ENCODE results near the gene UAP1.
"Not testable (repeated sequence)": the region's sequence is repeated elsewhere in the genome, so short reads cannot be mapped to it uniquely, and the experiment has no call there.

The UAP1 gene

DNA sequence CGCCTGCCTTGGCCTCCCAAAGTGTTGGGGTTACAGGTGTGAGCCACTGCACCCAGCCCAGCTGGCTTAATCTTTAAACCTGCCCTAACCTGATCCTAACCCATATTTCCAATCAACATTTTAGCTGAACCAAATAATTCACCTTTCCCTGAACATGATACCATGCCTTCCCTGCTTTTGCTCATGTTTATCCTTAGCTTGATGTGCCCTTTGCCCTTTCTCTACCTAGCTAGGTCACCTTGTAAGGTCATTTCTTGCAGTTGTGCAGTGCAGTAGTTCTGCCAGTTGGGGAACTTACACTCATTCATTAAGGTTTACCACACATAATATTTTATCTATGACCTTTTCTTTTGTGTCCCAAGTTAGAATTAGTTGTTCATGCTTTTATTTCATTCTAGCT lies 5.3 kb downstream of the UAP1 start:
- DNase-seq = no peak

DNA sequence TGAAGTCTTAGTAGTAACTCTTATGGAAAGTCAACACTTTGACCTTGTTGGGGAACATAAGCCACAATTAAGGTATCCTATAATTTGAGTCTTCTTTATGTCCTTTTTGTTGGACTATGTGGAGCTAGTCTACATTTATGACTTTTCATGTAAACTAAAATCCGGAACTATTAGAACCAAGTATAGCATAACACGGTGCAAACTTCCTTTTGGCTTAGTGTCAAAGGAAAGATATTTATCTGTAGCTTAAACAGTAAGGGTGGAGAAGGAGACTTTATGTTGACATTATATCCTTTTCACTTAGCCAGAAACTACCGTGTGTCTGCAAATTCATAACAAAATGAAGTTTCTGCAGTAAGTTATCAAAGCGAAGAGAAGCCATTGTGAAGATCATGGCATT lies 7.3 kb downstream of the UAP1 start:
- DNase-seq = no peak

DNA sequence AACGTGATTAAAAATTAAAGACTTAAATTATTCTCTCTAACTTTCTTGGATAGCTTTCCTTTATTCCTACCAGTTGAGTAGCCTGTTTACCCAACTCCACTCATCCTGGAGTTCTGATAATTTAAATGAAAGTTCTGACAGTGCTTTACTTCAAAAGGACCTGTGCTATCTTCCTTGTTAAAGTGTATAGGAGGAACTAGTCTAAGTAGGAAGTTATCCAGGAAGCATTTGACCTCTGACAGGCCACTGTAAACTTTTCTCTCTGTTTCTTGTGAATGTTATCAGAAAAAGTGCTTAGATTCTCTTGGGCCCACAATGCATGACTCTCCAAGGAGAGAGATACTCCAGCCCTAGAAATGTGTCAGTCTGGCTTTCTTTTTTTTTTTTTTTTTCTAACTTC lies 9.2 kb downstream of the UAP1 start:
- DNase-seq = peak; percentile 10

DNA sequence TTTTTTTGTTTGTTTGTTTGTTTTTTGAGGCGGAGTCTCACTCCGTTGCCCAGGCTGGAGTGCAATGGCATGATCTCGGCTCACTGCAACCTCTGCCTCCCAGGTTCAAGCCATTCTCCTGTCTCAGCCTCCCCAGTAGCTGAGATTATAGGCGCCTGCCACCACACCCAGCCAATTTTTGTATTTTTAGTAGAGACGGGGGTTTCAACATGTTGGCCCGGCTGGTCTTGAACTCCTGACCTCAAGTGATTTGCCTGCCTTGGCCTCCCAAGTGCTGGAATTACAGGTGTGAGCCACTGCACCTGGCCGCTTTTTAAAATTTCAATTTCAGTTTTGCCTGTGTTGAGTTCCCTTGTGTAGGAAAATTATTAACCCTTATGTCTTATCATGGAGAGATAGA lies 9.6 kb downstream of the UAP1 start:
- not testable (repeated sequence) for DNase-seq

DNA sequence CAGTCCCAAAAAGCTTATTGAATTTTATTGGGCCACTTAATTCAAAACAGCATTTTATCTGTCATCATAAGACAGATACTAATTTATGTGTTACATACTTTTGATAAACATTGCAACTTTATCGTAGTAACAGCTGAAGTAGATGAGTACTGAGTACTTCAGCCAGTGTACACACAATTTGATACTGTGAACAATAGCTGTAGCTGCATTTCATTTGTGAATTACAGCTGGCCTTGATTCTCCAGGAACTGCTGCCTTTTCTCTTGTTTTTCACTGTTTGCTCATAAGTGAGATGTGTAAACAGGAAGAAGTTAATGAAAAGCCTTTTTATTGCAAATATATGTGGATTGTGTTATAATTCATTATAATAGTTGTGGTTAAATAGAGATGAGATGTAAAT lies 10.2 kb downstream of the UAP1 start:
- peak; percentile 64 for DNase-seq

DNA sequence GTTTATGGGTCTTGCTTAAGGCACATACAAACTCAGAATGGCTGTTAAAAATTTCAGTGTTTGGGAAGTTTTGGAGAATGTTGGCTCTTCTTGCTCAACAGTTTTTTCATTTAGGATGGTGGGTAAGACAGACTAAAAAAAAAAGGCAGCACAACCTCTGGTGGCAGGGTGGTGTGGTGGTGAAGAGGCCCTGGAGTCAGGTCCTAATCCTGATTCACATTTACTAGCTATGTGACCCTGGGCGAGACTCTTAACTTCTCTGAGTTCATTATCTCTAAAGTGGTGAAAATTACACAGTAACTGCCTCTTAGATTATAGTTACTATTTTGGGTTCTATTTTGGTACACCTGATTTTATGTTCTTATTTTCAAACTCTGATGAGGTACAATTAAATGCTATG lies 11.6 kb downstream of the UAP1 start:
- DNase-seq = no peak

DNA sequence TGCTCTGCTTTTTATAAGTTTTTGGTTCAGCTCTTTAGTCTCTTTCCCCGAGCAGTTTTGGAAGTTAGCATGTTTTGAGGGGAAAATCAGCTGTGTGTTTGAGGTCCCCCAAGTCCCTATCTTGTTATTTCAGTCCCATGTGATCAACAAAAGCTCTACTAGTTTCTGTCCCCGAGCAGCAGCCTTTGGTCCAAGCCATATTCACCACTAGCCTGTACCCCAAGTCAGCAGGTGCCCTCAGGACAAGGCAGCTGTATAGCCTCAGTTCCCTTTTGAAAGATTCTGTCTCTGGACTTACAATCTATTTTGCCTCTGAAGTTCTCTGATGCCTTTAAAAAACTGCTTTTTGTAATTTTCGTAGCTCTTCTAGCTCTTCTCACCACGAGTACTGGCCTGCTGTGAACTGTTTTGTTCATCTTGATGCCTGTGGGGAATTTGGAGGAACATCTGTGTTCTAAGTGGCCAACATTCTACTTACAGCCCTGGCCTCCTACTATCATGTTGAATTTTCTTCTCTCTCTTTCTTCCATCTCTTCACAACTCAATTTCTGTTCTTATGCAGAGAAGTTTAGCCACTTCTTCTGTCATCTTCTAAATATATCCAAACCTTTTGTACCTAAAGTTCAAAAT lies 16.7 kb downstream of the UAP1 start:
- DNase-seq = no peak

DNA sequence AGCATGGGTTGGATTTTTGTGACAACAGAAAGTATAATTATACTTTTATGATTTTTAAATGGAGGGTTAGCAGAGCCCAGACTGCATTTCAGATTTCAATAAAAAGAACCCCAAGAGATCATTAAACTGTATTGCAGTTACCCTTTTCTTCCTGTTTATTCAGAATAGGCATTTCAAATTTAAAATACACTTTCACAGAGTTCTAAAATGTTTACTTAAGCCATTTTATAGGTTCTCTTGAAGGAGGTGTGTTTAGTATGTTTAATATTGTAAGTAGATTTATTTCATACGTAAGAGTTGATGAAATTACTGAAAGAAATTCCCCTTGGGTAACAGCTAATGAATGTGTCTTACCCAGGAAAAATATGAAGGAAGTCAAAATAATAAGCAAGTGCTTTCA lies 17.4 kb downstream of the UAP1 start:
- no peak for DNase-seq

DNA sequence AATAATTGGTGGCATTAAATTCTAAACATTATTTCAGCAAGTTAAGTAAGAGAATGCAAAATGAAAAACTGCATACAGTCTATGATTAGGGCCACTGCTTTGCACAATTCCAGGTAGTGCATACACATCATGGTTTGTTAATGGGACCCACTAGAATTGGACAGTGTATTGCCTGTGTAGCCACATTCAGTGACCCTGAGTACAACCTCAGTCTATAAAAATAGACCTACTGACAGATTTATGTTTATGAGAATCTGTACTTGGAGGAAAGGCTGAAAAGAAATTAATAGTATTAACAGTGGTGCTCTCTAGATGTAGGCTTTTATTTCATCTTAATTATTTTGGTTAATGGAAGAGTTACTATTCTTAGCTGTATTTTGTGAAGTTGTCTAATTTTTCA lies 18.8 kb downstream of the UAP1 start:
- DNase-seq = no peak

DNA sequence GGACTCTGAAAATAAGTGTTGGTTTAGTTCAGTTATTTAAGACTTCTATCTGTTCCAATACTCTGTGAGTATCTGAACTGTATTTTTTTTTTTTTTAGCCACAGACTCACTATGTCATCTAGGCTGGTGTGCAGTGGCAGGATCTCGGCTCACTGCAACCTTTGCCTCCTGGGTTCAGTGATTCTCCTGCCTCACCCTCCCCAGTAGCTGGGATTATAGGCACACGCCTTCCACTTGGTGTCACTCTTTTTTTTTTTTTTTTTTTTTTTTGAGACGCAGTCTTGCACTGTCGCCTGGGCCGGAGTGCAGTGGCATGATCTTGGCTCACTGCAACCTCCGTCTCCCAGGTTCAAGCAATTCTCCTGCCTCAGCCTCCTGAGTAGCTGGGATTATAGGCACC lies 21.4 kb downstream of the UAP1 start:
- DNase-seq = not testable (repeated sequence)

DNA sequence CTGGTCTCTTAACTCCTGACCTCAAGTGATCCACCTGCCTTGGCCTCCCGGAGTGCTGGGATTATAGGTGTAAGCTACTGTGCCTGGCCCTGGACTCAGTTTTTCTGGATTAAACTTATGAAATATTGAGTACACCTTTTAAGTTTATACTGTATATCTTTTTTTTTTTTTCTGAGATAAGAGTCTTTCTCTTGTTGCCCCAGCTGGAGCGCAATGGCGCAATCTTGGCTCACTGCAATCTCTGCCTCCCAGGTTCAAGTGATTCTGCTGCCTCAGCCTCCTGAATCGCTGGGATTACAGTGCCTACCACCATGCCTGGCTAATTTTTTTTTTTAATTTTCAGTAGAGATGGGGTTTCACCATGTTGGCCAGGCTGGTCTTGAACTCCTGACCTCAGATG lies 23.6 kb downstream of the UAP1 start:
- DNase-seq = not testable (repeated sequence)

DNA sequence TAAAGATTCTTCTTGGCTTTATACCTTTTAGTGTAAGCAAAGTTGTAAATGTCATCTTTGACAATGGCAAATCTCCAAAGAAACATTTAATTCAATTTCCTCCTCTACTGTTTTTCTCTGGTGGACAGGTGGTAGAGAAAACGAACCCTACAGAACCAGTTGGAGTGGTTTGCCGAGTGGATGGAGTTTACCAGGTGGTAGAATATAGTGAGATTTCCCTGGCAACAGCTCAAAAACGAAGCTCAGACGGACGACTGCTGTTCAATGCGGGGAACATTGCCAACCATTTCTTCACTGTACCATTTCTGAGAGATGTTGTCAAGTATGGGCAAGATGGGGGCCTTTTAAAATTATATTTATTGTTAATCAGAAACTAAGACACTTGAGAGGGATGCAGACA lies 25.8 kb downstream of the UAP1 start:
- peak; percentile 26 for DNase-seq

DNA sequence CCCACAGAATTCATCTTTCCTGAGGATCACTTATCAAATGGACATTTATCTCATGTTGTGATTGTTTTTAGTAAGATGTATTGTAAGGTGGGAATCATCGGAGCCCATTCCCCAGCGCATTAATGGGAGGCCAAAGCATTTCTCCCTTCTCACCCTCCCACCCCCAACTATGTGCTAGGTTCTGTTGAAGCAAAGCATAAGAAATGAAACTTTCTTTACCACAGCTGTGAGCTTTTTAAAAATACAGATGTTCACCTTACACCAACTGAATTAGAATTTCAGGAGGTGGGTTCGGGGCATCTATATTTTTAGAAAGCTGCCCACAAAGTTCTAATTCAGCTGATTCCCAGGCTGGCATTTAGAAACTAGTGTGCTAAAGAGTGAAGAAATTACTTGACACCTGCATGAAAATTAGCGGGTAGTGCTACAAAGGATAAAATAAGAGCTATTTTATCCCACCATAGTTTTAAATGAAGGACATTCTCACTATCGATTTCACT lies 26.3 kb downstream of the UAP1 start:
- no peak for DNase-seq

DNA sequence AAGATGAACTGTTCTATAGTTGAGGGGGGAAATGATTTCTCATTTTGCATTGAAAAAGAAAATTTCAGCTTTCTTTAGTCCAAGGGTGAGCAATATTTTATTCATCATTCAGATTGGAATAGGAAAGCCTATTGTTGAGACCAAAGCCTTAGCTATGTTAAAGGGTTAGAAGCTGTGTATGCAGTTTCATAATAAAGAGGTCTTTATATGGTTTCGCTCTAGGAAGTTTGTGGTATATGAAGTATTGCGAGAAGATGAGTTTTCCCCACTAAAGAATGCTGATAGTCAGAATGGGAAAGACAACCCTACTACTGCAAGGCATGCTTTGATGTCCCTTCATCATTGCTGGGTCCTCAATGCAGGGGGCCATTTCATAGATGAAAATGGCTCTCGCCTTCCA lies 28.6 kb downstream of the UAP1 start:
- no peak for DNase-seq

DNA sequence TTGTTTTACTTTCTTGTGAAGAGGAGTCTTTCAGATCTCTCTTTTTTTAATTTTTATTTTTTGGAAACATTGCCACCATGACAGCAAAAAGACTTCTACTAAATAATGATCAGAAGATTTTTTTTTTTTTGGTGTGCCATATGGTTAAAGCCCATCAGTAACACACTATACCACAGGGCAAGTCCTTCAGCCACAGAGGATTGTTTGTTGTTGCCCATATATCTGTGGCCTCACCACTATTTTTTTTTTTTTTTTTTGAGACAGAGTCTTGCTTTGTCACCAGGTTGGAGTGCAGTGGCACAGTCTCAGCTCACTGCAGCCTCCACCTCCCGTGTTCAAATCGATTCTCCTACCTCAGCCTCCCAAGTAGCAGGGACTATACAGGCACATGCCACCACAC lies 29.2 kb downstream of the UAP1 start:
- no peak for DNase-seq

DNA sequence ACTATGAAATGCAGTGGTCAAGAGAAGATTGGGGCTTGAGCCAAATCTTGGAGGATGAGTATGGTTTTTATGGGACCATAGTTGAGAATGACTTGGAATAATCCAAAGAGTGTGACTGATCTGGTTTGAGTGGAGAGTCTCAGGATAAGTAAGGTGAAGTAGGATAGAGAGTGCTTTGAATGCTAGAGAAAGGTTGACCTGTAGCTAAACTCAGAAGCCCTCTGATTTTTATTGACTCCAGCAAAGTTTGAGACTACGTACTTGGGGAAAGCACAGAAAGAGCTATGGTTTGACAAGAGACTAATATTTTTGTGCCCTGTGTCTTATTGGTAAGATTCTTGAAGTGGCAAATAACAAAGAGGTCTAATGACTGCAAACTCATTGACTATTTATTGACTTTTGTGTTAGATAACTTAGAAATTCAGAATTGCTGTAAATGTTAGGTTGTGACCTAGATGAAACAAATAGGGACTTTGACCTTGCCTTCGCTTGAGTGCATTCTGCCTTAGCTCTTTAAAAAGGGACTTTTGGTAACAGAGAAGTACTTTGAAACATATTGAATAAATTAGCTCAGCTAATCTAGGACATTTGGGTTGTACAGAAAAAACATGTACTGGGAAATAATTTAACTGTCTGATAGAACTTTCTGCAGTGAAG lies 35.1 kb downstream of the UAP1 start:
- DNase-seq = no peak

DNA sequence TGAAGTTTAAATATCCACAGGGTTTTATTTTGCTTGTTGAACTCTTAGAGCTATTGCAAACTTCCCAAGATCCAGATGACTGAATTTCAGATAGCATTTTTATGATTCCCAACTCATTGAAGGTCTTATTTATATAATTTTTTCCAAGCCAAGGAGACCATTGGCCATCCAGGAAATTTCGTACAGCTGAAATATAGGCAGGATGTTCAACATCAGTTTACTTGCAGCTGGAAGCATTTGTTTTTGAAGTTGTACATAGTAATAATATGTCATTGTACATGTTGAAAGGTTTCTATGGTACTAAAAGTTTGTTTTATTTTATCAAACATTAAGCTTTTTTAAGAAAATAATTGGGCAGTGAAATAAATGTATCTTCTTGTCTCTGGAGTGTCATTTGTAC lies 37.9 kb downstream of the UAP1 start:
- DNase-seq = no peak

DNA sequence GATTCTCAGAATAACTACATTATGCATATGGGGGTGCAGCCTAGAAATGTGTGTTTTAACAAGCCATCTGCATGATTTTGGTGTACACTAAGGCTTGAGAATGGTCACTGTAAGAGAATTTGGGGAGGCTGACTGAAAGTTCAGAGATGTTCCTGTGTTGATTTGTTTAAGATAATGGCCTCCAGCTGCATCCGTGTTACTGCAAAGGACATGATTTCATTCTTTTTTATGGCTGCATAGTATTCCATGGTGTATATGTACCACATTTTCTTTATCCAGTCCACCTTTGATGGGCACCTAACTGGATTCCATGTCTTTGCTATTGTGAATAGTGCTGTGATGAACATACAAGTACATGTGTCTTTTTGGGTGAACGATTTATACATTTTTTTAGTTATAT lies 41.6 kb downstream of the UAP1 start:
- DNase-seq = not testable (repeated sequence)

DNA sequence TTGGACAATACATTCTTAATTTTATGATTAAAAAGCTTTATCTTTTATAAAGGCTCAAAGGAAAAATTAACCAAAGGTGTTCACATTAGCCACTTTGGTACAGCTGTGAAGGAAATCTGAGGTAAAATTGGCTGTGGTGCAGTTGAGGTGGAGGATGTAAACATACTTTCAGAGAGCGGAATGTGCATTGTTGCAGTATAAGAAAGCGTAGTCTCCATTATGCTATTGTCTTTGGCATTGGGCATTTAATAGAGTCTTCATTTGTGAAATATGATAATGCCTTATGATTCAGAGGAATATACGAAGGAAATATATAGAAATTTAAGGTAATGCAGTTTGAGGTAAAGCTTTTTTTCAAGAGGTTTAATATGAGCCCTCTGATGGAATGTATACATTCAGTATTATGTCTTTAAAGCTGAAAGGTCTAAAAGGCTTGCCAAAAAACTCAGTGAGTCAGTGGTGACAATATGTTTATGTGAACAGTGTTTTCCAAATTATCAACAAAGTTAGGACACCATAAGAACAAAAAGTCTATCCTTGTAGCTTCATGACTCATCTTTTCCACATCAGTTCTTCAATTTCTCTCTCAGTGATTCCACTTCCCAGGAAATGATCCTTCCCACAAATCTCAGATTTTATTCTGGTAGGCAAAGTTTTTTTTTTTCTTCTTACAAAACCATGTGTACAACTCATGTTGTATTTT lies 43.9 kb downstream of the UAP1 start:
- no peak for DNase-seq

DNA sequence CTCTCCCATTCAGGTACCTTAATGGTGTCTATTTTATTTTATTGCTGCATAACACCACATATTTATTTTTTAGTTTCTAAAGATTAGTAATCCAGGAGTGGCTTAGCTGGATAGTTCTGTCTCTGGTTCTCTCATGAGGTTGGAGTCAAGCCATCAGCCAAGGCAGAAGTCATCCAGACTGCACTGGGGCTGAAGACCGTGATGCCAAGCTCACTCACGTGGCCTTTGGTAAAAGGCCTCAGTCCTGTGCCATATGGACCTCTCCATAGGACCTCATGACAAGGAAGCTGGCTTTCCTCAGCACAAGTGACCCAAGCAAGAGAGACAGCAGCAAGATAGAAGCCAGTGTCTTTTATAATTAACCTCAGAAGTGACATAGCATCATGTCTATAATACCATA lies 47.8 kb downstream of the UAP1 start:
- no peak for DNase-seq

DNA sequence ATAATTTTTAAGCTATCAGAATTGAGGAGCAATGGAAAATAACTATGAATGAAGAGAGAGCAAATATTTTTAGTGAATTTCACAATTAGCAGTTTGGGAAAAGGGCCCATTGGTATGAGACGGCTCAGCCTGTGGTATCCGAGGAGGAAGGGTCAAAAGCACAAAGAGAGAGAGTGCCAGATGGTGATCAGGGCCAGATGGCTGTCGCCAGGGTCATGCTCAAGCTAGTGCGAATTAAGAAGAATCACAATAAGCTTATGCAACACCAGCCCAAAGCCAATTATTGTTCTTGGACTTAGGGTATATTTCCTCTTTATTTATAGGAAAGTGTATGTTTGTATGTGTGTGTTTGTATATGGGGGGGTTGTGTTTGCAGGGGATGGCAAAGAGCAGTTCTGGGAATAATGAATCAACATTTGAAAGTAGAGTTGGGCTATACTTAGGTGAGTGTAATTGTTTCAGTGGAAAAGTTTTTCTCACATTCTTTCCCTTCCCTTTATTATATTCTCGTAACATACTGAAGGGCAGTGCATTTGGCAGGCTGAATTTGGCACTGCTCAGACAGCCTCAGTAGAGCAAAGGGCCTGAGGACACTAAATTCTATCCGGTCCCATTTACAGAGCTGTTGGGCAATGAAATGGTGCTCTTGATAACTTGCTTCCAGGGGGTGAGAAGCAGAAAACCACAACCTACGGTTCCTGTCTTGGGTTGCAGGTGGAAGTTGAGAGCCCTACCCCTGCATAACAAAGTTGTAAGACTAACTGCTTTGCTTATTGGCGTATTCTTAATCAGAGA lies 51.3 kb downstream of the UAP1 start:
- no peak for DNase-seq

DNA sequence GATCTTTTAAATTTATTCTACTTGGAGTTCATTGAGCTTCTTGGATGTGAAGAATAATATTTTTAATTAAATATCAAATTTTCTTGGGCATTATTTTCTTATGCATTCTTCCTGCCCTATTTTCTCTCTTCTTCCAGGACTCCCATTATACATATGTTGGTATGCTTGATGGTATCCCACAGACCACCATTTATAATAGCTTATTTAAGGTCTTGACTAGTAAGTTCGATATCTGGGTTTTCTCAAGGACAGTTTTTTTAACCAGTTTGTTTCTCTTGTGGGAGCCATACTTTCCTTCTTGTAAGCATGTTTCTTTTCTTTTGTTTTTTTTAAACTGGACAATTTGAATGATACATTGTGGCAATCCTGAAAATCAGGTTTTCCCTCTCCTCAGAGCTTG lies 55.3 kb downstream of the UAP1 start:
- no peak for DNase-seq

DNA sequence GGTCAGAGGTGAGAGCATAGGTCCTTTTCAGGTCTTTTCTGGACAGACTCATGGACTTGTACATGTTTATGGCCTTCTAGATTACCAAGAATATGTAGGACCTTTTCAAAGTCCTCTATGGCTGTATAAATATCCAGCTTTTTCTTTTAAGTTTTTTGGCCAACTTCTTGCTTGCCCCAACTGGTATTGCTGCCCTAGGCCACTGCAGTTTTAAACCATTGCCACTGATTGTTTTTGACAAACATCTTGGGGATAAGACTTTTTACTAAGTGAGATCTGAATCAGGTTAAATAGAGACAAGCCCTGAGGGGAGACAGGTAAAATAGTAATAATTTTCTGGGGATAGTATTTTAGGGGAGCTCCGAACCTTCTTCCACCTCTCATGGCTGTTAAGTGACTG lies 56.0 kb downstream of the UAP1 start:
- no peak for DNase-seq

DNA sequence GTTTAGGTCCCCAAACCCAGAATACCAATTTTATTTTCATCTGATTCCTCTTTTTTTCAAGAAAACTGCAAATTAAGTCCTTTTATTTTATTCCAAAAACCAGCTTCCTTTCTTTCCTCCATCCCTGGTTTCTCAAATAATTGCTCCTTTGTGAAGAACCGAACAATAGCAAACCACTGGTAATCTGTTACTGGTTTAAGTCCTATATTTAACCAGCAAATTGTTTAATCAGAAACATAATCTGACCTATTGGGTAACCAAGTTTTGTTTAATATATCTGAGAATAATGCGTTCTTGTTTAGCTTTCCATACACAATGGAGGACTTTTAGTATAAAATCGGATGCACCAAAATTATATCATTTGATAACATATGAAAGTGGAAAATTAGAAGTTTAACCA lies 57.6 kb downstream of the UAP1 start:
- no peak for DNase-seq

Data from NCI-H510A treated with DMSO at 0.1 percent for 48 hours (cell line).